TTC549 (cell line): ENCODE results near the gene SYNGR3.
"Not testable (repeated sequence)": the region's sequence is repeated elsewhere in the genome, so short reads cannot be mapped to it uniquely, and the experiment has no call there.

Experiments used
- FAIRE-seq: peaks from 2 replicates; lab custom pipeline; 2012; peaks lifted over from hg19 to GRCh38; lab: Jason Lieb, UNC

Gene SYNGR3

DNA sequence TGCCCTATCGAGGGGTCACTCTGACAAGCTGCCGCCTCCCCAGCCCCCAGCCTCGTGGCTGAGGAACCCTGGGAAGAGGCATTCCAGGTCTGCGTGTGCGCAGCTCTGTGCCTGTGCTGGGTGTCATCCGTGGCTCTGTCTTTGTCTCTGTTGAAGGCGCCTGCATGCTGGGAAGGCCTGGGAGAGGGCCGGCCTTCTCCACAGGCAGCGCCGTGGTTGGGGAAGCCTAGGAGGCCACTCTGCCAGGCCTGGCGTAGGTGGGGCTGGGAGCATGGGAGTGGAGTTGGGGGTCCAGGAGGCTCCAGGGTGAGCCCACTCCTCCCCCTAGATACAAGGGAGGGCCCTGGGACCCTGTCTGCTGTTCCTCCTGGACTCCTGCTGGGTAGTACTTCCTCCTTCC, 40.3 kb downstream of the SYNGR3 start:
- no peak for FAIRE-seq

DNA sequence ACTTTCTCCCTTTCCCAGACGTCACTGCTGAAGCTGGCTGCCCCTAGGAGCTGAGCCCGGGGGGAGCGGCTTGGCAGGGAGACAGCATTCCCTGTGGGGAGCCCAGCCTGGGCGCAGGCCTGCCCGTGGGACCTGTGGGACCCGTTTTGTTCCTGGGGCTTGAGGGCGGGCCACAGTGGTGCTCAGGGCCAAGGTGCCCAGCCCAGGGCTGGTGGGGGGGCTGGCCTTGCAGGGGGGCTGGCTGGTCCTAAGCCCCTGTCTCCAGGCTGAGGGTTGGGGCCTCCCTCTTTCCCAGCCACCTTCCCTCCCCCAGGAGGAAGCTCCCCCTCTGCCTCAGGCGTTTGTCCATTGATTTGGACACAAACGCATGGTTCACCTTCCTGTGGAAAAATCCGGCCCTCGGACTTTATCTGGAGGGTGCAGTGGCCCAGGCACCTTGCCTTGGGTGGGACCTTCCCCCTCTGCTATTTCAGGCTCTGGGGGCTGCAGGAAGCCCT, 41.4 kb downstream of the SYNGR3 start:
- no peak for FAIRE-seq

DNA sequence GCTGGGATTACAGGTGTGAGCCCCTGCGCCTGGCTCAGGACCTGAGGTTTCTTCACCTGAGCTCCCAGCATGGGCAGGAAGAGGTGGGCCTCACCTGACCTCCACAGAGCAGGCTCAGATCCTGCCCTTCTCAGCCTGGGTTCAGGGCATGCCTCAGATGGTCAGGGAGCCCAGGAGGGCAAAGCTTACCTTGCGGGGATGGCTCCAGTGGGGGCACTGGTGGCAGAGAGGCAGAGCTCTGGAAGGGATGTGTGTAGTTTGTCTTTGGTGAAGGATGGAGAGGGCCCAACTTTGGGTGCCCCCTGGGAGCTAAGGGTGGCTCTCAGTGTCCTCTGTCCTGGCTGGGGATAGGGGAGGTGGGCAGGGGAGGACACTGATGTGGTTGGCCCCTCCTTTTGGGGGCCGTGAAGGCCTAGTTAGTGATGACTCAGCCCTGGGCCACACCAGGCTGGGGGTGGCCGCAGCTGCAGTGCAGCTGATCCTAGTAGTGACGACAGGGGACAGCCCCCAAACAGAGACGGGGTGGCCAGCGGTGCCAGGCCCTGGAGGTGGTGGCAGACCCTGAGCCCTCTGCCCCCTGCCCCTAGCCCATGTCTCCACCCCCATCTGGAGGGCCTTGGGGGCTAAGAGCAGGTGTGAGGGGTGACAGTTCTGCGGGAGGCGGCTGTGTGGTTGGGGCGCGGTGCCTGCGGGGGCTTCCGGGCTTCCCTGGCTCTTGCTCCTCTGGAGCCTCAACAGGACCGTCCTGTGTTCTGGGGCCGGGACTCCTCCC, 42.7 kb downstream of the SYNGR3 start:
- no peak for FAIRE-seq

DNA sequence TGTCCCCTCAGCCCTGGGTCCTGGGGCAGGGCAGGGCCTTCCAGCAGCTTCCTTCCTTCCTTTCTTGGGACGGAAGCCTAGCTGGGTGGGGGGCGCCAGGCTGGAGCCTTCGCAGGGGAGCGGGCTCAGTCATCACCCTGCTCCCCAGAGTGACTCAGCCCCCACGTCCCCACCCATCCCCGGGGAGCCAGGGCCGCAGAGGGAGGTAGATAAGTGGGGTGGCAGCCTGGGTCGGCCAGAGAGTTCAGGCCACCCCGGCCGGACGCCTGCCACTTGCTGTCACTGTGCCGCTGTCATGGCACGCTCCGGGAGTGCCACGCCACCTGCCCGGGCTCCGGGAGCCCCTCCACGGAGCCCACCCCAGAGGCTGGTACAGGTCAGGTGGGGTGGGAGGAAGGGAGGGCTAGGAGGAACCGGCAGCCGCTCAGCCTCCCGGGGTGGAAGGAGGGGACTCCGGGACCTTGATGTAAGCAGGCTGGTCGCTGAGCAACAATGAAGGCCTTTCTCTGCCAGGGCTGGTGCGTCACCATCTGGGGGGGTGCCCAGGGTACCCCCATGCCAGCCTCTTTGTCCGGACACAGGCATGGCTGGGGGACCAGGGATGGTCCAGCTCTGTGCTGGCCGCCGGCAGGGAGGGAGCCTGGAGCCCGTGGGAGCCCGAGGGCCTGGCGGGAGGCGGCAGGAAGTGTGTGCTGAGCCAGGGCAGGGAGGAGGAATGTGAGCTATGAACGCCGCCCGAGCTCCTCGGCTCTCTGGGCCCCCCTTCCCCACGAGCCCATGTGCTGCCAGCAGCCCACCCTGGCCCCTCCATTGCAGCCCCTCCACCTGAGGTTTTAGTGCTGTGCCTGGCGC, 43.5 kb downstream of the SYNGR3 start:
- no peak for FAIRE-seq

DNA sequence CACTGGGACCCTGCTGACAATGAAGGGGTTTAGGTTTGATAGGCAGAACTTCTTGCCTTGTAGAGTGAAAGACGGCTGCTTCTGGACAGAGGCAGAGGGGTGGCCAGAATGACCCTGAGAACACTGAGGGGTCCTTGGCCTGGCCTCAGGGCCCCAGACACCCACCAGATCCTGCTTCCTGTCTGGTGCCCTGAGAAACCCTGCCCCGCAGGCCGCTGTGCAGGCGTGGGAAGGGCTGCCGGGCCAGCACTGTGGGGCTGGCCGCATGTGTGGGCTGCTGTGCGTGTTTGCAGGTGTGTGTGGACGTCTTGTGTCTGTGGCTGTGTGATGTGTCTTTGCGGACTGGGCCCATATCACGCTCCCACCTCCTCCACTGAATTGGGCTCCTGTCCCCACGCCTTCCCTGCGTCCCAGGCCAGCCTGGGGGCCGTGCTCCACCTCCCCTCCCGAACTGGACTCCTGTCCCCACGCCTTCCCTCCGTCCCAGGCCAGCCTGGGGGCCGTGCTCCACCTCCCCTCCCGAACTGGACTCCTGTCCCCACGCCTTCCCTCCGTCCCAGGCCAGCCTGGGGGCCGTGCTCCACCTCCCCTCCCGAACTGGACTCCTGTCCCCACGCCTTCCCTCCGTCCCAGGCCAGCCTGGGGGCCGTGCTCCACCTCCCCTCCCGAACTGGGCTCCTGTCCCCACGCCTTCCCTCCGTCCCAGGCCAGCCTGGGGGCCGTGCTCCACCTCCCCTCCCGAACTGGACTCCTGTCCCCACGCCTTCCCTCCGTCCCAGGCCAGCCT, 44.3 kb downstream of the SYNGR3 start:
- FAIRE-seq: not testable (repeated sequence)

DNA sequence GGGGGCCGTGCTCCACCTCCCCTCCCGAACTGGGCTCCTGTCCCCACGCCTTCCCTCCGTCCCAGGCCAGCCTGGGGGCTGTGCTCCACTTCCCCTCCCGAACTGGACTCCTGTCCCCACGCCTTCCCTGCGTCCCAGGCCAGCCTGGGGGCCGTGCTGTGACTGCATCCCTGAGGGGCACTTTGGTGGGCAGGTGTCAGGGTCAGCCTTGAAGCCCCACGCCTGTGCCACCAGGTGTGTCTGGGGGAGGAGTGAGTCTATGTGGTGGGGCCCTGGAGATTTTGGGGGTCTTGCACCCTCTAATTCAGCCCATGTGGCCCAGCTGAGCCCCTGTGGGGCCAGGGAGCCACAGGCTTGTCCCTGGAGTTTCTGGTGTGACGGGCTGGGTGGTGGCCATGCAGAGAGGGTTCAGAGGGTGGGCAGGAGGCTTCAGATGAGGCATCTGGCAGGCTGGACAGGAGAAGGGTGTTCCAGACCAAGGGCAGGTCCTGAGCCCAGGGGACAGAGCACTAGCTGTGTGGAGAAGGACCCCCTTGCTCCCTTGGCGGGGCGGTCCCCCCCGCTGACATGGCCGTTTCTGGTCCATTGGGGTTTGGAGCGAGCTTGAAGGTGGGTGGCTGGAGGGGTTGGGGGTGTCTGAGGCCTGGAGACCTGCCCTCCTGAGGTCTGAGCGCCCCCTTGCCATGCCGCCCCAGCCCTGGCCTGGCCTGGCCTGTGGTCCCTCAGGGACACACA, 45.1 kb downstream of the SYNGR3 start:
- no peak for FAIRE-seq

DNA sequence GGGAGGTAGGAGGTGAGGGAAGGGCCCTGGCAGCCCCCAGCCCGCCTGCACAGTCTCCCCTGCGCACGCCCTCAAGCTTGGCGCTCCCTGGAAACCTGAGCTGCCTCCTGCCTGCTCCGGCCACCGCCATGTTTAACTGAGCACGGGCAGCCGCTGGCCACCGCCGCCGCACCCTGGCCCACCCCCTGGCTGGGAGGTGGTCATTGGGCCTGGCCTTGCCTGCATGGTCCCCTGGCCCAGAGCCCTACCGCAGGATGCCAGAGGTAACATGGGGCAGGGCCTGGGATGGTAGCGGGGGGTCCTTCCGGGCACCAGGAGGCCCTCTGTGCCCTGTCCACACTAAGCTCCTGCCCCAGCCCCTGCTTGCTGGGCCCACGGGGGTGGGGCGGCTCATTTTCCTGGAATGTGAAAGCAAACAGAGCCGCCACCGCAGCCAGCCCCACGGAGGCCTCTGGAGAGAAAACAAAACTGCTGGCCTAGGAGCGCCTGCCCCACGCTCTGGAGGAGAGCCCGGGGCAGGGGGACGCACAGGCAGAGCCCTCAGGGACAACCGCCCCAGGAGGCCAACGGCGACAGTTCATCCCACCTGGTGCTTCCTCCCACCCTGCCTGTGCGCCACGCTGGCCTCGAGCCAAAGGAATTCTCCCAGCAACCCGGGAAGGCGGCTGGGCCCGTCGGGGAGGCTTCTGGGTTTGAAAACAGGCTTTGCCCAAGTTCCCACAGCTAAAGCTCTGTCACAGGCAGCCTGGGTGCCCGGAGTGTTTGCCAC, 45.8 kb downstream of the SYNGR3 start:
- FAIRE-seq: no peak

DNA sequence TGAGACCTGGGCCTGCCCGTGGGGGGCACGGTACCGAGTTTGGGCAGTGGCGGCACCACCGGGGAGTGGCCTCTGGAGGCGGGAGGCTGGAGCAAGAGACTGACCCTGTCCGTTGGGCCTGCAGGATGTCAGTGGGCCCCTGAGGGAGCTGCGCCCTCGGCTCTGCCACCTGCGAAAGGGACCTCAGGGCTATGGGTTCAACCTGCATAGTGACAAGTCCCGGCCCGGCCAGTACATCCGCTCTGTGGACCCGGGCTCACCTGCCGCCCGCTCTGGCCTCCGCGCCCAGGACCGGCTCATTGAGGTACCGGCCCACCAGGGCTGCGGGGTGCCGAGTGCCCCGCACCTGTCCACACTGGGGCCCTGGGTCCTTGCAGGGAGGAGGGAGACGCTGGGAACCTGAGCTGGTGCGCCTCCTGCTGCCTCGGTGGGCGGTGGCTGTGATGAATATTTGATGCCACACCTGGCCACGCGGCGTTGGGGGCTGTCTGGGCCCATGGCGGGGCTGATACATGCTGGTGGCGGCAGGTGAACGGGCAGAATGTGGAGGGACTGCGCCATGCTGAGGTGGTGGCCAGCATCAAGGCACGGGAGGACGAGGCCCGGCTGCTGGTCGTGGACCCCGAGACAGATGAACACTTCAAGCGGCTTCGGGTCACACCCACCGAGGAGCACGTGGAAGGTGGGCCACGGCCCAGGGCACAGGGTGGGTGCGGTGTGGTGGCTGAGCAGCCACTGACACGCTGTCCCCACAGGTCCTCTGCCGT, 46.6 kb downstream of the SYNGR3 start:
- FAIRE-seq: no peak

DNA sequence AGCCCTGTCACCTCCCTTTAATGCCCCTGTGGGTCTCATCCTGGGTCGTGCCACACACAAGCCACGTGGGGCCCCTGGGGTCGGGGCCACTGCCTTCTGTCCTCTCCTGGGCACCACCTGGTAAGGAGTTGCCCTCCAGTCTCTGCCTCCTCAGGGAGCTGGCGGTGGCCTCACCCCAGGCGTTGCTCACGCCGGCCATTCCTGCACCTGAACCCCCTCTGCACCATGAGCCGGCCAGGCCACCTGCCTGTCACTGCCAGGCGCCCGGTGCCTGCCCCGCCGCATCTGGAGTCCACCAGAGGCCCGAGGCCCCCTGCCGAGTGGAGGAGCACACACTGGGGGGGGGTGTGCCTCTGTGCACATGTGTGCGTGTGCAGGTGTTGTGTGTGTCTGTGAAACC, 47.3 kb downstream of the SYNGR3 start:
- FAIRE-seq: no peak

DNA sequence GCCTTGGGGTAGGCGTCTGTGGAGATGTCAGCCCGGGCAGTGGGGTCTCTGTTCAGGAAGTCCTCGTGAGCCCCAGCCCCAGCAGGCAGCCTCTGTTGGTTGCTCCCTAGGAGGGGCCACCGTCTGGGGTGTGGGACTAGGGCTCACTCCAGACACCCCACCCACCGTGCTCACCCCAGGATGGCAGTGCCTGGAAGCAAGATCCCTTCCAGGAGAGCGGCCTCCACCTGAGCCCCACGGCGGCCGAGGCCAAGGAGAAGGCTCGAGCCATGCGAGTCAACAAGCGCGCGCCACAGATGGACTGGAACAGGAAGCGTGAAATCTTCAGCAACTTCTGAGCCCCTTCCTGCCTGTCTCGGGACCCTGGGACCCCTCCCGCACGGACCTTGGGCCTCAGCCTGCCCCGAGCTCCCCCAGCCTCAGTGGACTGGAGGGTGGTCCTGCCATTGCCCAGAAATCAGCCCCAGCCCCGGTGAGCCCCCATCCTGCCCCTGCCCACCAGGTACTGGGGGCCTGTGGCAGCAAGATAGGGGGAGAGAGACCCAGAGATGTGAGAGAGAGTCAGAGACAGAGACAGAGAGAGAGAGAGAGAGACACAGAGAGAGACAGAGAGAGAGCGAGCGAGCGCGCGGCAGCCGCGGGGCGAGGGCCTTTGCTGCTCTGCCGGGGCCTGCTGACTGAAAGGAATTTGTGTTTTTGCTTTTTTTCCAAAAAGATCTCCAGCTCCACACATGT, 48.0 kb downstream of the SYNGR3 start:
- no peak for FAIRE-seq

DNA sequence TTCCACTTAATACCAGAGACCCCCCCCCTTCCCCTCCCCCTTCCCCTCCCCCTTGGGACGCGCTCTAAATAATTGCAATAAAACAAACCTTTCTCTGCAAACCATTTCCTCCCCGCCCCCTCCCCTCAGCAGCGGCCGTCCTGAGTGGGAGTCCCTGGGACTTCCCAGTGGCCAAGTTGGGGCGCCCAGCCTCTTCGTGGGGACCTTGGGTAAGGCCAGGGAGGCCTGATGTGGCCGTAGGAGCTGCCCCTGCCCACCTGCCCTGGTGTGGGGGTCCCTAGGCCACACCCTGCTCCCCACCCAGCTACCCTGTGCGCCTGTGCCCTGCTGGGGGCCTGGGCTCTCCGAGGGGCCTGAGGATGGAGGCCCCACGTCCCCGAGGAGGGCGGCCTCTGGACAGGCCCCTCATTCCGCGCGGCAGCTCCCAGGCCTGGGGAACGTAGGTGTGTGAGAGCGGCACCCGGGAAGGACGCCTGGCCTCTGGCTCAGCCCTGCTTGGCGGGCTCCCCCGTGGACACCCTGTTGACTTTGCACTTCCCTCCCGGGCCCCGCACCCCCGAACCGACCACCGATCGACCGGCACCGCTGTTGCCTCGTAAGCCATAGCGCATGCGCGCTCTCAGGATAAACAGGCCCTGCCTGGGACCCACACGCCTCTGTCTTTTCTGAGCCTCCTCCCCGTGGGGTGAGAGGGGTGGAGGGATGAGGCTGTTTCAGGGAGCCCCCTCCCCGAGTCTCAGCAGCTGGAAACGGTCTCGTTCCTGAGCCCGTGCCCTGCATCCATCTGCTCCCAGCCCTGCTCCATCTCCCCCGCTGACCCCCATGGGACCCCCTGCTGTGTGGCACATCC, 48.8 kb downstream of the SYNGR3 start:
- FAIRE-seq: no peak

DNA sequence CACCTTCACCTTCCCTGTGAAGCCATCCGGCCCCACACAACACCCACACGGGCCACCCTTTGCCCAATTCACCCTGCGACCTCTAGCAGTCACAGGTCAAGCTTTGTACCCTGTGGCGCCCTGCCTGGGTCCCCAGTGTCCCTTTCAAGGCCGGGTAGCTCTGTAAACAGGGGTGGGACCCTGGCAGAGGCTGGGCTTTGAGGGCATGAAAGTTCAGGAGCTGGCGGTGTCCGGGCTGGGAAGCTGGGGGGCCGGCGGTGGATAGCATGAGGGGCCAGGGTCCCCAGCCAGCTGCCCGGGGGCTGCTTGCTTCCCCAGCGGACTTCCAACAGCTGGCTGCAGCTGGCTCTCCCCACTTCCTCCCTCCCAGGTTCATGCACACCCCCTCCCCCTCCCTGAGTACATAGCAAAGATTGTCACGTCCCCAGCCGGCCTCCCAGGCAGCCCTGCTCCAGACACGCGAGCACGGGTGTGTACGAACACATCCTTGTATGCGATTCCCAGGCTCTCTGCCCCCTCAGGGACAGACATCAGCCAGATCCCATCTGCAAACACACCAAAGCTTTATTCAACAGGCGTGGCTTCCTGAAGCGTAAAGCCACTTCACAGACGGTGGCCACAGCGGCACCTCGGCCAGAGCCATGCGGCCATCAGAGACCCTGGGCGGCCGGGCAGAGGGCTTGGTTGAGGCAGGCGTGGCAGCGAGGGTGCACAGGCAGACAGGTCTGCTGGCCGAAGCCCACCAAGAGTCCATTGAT, 49.7 kb downstream of the SYNGR3 start:
- no peak for FAIRE-seq

DNA sequence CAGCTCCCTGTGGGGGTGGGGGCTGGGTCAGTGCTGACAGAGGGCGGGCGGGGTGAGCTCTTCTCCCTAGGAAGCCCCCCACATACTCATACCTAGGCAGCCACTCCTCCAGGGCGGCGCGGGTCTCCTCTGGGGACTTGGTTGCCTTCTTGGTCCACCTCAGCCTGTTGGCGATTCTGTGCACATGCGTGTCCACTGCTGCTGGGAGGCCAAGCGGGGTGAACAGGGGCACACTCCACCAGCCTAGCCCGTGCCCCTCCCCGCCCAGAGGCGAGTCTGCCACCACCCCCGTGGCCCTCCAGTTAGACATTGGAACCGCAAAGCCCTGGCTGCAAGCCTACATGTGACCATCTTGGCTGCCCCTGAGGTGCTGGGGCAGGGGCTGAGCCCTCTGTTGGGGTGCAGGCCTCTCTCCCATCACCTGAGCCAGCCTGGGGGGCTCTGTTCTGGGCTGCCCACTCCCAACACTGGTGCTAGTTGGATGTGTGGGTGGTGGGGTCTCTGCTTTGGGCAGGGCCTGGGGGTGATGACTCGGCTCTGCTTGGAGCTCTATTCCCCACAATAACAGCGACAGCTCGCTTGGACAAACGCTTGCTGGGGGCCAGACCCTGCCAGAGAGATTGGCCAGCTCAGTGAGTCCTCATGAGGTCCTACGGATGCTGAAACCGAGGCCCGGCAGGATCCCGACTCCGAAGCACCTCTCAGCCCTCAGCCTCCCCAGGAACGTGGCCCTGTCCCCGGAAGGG, 50.4 kb downstream of the SYNGR3 start:
- no peak for FAIRE-seq

DNA sequence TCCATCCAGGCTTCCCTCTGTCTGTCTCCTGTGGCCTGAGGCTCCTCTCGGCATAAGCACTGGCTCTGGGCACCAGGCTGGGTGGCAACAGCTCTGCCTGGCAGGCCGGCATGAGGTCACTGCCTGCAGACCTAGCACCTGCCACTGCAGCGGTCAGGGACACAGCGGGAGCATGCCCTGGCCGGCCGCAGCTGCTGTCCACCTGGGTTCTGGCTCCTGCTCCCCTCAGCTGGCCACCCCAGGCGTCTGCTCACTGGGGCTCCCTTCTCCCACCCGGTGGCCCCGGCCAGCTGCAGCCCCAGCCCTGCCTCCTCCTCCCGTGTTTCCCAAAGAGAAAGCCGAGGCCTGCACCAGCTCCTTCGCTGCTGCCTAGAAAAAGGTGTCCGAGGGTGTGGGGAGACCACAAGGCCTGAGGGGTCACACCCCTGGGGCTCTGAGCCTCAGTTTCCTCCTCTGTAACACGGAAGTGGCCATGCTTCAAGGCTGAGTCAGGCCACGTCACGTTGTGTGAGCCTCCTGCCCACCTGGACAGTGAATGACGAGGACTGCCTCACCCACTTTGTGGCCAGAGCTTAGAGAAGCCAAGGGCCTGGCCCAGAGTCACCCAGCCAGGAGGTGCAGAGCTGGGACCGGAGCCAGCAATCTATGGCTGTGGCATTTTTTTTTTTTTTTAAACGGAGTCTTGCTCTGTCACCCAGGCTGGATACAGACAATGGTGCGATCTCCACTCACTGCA, 51.2 kb downstream of the SYNGR3 start:
- FAIRE-seq: no peak

DNA sequence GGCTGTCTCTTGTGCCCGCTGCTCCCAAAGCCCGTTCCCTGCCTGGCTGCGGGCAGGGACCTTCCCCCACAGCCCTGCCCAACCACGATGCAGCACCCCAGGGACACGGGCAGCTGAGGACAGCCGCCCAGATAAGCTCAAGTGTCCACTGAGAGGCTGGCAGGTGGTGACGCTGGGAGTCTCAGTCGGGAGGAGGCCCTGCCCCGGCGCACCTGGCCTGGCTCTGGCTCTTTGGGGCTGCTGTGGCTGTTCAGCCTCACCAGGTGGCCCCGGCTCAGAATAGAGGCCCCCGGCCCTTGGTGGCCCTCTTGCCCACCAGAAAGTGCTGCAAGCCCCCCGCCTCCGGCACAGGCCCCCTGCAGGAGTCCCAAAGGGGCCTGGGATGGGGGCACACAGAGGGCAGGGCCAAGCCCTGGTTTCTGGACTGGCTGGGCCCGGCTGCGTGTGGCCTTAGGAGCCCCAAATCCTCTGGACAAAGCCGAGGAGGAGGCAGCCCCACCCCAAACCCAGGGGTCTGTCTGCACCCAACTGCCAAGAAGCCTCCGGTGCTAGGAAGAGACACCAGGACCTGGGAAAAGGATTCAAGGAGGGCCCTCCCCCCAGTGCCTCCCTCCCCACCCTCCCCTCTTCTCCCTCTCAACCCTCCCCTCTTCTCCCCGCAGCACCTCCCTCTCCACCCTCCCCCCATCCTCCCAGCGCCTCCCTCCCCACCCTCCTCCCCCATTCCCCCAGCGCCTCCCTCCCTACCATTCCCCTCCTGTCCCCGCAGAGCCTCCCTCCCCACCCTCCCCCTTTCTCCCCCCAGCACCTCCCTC, 52.6 kb downstream of the SYNGR3 start:
- no peak for FAIRE-seq
